Right forelimb (tissue), 1 donor: ENCODE results near the gene TBC1D32.
"Not testable (repeated sequence)": the region's sequence is repeated elsewhere in the genome, so short reads cannot be mapped to it uniquely, and the experiment has no call there.

Experiments
- DNase-seq: peaks from one replicate; pipeline ENCODE4 v3.0.0-alpha.2; 2018

Gene TBC1D32

DNA sequence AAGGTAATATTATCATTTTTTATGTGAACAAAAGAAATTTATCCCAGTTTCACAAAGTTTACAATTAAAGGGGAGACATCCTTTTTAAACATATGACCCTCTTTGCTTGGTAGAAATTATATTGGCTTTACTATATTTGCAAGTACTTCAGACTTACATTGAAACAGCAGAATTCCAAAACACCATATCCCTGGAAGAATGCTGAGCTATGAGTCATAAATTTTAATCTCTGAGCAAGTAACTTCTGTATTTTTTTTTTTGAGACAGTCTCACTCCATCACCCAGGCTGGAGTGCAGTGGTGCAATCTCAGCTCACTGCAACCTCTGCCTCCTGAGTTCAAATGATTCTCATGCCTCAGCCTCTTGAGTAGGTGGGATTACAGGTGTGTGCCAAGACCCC, 240.4 kb downstream of the TBC1D32 start:
- no peak for DNase-seq

DNA sequence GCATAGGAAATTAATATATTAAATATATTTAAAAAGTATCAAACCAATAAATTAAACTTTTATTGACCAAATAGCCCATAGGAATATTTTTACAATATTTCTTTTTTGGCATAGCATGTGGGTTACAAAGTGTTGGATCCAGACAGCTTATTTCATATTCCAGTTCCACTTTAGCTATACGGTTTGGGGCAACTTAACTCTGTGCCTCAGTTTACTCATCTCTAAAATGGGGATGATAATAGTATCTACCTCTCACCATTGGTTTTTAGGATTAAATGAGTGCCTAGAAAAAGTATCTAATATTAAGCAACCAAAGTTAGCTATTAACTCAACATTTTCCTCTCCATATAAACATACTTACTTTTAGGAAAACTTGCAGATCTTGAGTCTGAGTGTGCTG, 243.8 kb downstream of the TBC1D32 start:
- no peak for DNase-seq

DNA sequence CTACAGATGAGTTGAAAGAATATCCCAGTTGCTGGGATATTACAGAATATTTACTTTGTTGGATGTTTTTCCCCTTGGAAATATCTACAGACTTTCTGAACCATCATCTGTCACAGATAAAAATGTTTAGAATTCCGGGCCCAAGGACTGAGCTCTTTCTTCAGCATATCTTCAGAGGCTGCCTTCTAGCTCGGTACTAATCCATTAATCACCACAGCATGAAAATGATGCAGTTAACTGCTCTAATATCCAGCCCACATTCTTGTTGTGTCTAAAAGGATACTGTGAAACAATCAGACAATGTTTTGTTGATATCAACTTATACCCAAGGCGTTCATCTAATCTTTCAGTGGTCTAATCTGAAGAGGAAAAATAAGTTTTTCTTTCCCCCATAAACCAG, 247.4 kb downstream of the TBC1D32 start:
- DNase-seq, result no peak

DNA sequence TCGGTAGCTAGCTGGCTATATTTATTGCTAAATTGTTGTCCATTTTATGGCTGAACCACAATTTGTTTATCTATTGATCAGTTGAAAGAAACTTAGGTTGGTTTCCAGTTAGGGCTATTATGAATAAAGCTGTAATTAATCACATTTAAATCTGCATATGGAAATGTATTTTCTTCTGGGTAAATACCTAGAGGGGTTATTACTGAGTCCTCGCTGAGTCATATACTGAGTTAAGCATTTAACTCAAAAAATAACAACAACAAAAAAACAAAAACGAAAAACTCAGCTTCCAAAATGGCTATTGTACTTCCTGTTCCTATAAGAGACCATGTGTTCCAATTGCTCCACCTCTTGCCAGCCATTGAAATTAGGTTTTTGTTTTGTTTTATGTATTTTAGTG, 258.2 kb downstream of the TBC1D32 start:
- DNase-seq, result no peak

DNA sequence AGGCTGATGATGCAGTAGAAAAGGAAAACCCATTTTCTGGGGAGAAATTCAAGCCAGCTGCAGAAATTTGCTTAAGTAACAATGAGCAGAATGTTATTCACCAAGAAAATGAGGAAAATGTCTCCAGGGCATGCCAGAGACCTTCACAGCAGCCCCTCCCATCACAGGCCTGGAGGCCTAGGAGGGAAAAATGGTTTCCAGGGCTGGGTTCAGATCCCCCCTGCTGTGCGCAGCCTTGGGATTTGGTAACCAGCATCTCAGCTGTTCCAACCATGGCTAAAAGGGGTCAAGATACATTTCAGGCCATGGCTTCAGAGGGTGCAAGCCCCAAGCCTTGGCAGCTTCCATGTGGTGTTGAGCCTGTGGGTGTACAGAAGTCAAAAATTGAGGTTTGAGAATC, 265.5 kb downstream of the TBC1D32 start:
- not testable (repeated sequence) for DNase-seq

DNA sequence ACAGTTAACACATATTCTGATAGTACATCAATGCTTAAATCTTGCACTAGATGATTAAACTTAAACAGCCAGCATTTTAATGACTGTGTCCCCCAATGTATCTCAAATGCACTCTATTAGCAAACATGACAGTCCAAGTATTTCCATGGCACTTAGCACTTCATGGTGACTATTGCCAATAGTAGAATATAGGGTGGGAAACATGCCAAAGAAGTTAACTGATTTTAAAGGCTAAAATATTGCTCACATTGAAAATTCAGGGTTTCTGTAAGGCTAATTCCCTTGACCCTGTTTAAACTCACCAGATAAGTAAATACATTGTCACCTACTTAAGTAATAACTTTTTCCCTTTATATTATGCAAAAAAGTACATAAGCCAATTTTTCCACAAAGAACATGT, 266.9 kb downstream of the TBC1D32 start:
- DNase-seq, result no peak

DNA sequence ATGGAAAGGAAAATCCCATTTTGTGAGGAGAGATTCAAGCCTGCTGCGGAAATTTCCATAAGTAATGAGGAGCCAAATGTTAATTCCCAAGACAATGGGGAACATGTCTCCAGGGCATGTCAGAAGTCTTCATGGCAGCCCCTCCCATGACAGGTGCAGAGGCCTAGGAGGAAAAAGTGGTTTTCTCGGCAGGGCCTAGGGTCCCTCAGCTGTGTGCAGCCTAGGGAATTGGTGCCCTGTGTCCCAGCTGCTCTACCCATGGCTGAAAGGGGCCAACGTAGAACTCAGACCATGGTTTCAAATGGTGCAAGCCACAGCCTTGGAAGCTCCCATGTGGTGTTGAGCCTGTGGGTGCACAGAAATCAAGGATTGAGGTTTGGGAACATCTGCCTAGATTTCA, 269.9 kb downstream of the TBC1D32 start:
- no peak for DNase-seq

DNA sequence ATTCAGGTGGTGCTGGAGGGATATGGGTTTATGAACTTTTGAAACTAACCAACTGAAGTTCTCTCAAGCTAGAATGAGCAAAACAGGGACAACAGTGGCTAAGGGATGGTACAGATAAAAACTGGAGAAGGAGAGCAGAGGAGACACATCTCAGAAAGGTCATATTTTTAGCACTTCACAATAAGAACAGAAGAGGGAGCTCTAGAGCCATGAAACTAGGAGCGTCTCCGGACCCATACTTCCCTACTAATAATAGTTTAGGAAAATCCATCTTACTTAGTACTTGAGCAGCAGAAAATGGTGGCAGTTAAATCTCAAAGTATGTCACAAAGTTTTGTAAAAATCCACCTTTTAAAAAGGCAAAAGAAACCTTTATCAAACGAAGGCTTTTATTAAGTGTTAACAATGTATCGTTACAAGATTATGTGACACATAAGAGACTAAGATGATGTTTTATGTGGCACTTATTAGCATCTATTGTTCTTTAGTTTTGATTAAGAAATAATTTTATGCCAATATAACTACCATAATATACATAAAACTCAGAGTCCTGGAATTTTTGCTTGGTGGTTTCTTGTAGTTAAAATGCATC, 278.6 kb downstream of the TBC1D32 start:
- no peak for DNase-seq

DNA sequence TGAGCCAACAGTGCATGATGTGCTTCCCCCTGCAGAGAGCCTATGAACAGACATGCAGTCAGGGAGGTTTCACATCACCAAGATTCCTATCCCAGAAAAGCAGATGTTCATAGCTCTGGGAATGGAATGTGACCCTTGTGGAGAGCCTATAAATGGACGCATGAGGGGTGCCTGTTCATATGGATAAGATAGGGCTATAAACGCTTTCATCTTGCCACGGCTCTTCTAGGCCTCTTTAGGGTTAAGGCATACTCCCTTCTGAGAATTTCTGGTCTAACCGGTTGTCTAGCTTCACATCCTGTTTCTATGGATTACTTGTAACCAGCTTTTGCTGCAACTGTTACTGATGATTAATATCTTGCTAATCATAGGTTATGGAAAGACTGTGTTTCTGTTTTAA, 285.7 kb downstream of the TBC1D32 start:
- not testable (repeated sequence) for DNase-seq

DNA sequence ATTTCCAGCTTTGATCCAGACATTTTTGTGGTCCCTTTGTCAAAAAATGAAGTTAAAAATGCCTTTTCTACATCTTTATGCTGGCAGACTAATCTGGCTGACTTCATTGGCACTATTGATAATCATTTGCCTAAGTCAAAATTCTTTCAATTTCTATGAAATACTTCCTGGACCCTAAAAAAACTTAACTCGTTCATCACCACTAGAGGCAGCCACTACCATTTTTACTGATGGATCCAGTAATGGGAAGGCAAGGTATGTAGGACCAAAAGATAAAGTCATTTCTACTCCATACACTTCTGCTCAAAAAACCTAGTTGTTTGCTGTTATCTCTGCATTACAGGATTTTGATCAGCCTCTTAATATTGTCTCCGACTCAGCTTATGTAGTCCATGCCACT, 289.4 kb downstream of the TBC1D32 start:
- DNase-seq, result not testable (repeated sequence)

DNA sequence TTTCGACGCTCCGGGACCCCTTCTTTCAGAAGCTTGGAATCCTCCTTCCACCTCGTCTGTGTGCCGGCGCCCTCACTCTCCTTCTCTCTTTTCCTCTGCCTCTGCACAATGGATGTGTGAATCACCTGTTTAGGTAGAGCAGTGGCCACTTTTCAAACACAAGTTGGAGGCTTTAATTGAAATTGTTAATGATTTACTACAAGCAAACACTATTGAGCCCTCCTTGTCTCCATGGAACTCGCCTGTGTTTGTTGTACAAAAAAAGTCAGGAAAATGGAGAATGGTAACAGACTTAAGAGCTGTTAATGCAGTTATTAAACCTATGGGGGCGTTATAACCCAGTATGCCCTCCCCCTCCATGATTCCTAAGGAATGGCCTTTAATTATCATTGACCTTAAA, 290.6 kb downstream of the TBC1D32 start:
- DNase-seq, result not testable (repeated sequence)

DNA sequence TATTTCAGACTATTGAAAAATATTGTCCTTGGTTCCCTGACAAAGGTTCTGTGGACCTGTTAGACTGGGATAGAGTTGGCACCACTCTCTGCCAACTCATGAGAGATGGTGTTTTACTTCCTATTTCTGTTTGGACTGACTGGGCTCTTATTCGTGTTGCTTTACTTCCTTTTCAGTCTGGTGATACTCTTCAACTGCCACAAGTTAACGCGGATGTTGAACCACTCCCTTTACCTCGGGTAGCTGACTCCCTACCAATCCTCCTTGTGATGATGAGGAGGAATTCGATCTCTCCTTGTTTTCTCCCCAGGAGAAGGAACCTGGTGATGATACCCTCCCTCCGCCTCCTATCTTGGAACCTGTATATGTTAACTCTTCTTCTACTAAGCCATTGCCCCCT, 291.1 kb downstream of the TBC1D32 start:
- DNase-seq, result not testable (repeated sequence)

DNA sequence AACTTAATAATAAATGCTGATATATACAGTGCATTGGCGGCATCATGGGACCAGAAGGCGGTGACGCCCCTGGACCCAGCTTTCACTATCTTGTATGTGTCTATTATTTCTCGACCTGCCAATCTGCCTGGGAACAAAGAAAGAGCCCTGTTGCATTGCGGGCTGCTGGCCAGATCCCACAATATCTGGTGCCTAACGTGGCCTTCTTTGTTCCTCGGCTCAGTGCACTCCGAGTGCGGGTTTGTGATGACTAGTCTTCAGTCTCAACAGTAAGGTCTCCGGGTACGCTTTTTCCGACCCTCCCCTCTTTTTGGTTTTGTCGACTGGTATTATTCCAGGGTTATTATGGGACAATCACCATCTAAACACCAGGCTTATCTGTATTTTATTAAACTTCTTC, 291.5 kb downstream of the TBC1D32 start:
- no peak for DNase-seq

DNA sequence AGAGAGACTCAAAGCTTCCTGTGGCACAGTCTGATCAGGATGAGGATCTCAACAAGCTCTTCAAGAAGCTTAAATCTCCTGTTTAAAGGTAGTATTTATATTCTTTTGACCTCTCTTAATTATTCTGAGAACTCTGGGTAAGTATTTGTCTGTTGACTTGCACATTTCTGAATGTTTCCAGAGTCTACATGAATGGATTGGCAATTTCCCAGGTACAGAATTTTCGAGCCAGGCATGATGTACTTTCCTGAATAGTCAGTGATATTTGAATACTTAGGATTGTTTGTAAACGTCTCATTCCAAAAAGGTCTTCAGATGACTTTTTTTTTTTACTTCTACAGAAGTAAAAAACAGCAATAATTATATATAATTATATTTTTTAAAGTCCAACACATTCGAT, 293.4 kb downstream of the TBC1D32 start:
- DNase-seq, result no peak

DNA sequence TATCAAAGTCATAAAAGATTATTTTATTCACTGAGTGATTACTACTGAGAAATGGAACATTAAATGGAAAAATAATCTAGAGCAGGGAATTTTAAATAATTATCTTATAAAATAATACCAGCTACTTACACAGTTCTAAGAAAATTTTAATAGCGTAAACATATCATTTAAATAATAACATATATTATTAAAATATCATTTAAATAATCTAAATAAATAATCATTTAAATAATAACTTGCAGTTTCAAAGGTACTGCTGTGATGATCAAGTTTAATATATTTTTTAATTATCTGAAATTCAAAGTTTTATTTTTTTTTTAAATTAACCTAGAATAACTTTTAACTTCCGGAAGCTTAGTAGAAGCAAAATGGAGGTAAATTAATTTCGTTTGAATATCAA, 301.2 kb downstream of the TBC1D32 start:
- no peak for DNase-seq

DNA sequence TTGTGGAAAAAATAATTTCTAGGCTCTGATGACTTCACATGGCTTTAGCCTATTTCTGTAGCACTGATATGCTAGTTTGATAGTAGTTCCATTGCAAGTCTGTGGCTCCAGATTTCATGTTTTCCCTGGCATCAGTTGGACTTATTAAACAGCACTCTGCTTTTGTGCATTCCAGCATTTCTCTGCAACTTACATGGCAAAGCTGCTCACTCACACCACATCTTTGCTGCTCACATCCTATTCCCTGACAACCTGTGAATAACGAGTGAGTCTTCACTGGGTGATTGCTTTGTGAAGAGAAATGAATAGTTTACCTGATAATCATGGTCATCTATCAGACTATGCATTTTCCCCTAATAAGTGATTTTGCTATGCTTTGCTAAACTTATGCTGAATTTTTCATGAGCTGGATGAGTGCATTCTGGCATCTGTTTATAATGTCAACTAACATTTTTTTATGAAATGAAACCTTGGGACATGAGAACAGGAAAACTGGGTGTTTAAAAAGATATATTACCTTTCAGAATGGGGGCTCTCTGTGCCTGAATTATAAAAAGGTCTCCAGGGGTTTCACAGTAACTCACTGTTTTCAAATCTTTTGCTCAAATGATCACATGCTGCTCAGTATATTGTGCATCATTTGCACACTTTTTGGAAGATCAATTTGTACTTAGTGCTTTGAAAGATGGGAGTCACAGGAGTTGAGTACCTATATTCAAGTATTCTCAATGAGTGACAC, 301.8 kb downstream of the TBC1D32 start:
- no peak for DNase-seq
